Measurements from ENCODE around the gene ARSB. TPM values are rescaled to one million over a fixed set of nuclear protein-coding genes. Genes with fewer than 3 reads are reported as not detected.
"Not testable (repeated sequence)": the region's sequence is repeated elsewhere in the genome, so short reads cannot be mapped to it uniquely, and the experiment has no call there.

The ARSB gene
- total and polyA plus RNA-seq, 4 donors: 19.8 to 21.8 (median 20.9) TPM

DNA sequence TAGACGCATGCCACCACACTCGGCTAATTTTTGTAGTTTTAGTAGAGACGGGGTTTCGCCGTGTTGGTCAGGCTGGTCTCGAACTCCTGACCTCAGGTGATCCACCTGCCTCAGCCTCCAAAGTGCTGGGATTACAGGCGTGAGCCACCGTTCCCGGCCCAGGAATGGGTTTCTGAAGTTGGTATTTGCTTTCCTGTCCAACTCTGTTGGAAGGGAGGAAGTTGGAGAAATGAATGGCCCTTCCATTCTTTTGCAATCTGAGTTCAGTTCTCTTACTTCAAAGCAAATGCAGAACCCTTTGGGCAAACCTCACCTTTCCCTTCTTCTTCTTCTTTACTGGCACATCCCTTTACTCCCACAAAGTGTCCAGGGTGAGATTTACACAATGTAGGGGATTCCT is 1.9 kb downstream of the ARSB start:
- not testable (repeated sequence) for H3K36me3 ChIP-seq (ENCODE audit: control insufficient read depth, insufficient read depth, low read length); H3K9me3 ChIP-seq (ENCODE audit: control insufficient read depth, insufficient read depth, low read length); DNase-seq (ENCODE audit: low read depth in 4 of 6, low spot score in 6 of 6); H3K27me3 ChIP-seq (ENCODE audit: control insufficient read depth, insufficient read depth, low read length); H3K4me1 ChIP-seq (ENCODE audit: control insufficient read depth, insufficient read depth, low read length); H3K27ac ChIP-seq (ENCODE audit: low read depth, low read length)
- WGBS (ENCODE audit: insufficient coverage): 92% methylated on average over 5 of the region's 9 CpGs
- H3K4me3 ChIP-seq (ENCODE audit: low read depth, low read length): peak overlapping the region; percentile 63

DNA sequence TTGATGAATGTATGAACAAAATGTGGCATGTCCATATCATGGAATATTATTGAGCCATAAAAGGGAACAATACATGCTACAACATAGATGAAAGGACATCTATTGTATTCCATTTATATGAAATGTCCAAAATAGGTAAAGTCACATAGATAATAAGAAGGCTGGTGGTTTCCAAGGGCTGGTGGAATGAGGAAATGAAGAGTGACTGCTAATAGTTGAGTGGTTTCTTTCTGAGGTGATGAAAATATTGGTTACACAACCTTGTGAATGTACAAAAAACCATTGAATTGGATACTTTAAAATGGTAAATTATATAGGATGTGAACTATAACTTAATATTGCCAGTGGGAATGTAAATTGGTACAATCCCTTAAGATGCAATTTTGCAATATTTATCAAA is 5.2 kb downstream of the ARSB start:
- H3K27ac ChIP-seq (ENCODE audit: low read depth, low read length): no peak overlapping the region
- no peaks in the 10 kb centered on the region for H3K27me3 ChIP-seq (ENCODE audit: control insufficient read depth, insufficient read depth, low read length)
- H3K36me3 ChIP-seq (ENCODE audit: control insufficient read depth, insufficient read depth, low read length): peaks cover 2% of the 10 kb centered on the region
- no peaks in the 10 kb centered on the region for H3K9me3 ChIP-seq (ENCODE audit: control insufficient read depth, insufficient read depth, low read length)
- no peak overlapping the region for H3K4me3 ChIP-seq (ENCODE audit: low read depth, low read length)
- H3K4me1 ChIP-seq (ENCODE audit: control insufficient read depth, insufficient read depth, low read length): peaks cover 3% of the 10 kb centered on the region
- DNase-seq (ENCODE audit: low read depth in 4 of 6, low spot score in 6 of 6): no peak

DNA sequence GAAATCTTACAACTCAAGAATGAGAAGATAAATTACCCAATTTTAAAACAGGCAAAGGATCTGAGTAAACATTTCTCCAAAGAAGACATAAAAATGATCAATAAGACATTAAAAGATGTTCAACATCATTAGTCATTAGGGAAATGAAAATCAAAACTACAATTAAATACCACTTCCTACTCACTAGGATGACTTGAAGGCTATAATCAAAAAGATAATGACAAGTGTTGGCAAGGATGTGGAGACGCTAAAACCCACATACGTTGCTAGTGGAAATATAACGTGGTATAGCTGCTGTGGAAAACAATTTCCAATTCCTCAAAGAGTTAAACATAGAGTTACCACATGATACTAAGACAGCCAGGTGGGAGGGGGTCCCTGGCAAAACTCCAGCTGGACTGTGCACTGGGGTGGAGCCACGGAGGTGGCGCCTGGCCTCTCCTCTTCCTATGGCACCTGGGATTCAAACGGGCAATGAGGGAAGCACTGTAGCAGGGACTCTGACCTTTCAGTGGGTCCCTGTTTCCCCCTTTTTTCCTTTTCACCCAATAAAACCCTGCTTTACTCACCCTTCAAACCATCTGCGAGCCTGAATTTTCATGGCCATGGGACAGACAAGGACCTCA is 5.9 kb downstream of the ARSB start:
- Histone ChIP-seq H3K27ac (ENCODE audit: low read depth, low read length) (no peak overlapping the region), H3K4me3 (ENCODE audit: low read depth, low read length) (no peak overlapping the region), H3K9me3 (ENCODE audit: control insufficient read depth, insufficient read depth, low read length) (no peaks in the 10 kb centered on the region), H3K36me3 (ENCODE audit: control insufficient read depth, insufficient read depth, low read length) (peaks cover 2% of the 10 kb centered on the region), H3K27me3 (ENCODE audit: control insufficient read depth, insufficient read depth, low read length) (no peaks in the 10 kb centered on the region), H3K4me1 (ENCODE audit: control insufficient read depth, insufficient read depth, low read length) (peaks cover 7% of the 10 kb centered on the region)
- DNase-seq (ENCODE audit: low read depth in 4 of 6, low spot score in 6 of 6): no peak
- 79% methylated on average over 4 of the region's 7 CpGs for WGBS (ENCODE audit: insufficient coverage)

GRCh38 chr5:78975035-78975434 is 10.1 kb downstream of the ARSB start:
- Histone ChIP-seq H3K27ac (ENCODE audit: low read depth, low read length) (no peak overlapping the region), H3K27me3 (ENCODE audit: control insufficient read depth, insufficient read depth, low read length) (no peaks in the 10 kb centered on the region), H3K4me1 (ENCODE audit: control insufficient read depth, insufficient read depth, low read length) (peaks cover 20% of the 10 kb centered on the region), H3K9me3 (ENCODE audit: control insufficient read depth, insufficient read depth, low read length) (no peaks in the 10 kb centered on the region), H3K4me3 (ENCODE audit: low read depth, low read length) (no peak overlapping the region), H3K36me3 (ENCODE audit: control insufficient read depth, insufficient read depth, low read length) (peaks cover 2% of the 10 kb centered on the region)
- DNase-seq (ENCODE audit: low read depth in 4 of 6, low spot score in 6 of 6): no peak
- 85% methylated on average over 5 of the region's 8 CpGs for WGBS (ENCODE audit: insufficient coverage)

GRCh38 chr5:78974601-78975000 is 10.5 kb downstream of the ARSB start:
- no CpG with 5 or more reads among the region's 2 CpGs for WGBS (ENCODE audit: insufficient coverage)
- H3K4me3 ChIP-seq (ENCODE audit: low read depth, low read length): no peak overlapping the region
- H3K36me3 ChIP-seq (ENCODE audit: control insufficient read depth, insufficient read depth, low read length): peaks cover 2% of the 10 kb centered on the region
- H3K27me3 ChIP-seq (ENCODE audit: control insufficient read depth, insufficient read depth, low read length): no peaks in the 10 kb centered on the region
- H3K4me1 ChIP-seq (ENCODE audit: control insufficient read depth, insufficient read depth, low read length): peaks cover 20% of the 10 kb centered on the region
- no peaks in the 10 kb centered on the region for H3K9me3 ChIP-seq (ENCODE audit: control insufficient read depth, insufficient read depth, low read length)
- no peak overlapping the region for H3K27ac ChIP-seq (ENCODE audit: low read depth, low read length)
- no peak for DNase-seq (ENCODE audit: low read depth in 4 of 6, low spot score in 6 of 6)

DNA sequence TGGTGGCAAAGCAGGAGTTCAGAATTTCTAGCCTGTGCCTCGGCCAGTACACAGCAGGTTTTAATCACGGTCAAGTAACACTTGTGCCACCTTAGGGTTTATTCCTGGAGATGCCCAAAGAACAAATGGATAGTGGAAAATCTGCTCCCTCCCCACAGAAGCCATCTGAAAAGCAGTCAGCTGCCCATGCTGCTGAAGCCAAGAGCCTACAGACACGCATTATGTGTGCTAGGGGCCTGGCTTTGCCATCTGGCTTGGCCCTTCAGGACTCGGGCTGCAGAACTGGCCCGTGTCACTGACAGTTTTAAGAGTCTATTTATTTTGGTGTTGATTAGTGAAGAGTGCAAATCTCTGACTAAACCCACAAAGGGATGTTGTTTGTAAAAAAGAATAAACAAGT is 11.1 kb downstream of the ARSB start:
- no peaks in the 10 kb centered on the region for H3K27me3 ChIP-seq (ENCODE audit: control insufficient read depth, insufficient read depth, low read length)
- DNase-seq (ENCODE audit: low read depth in 4 of 6, low spot score in 6 of 6): peak in 3 of 6 donors; percentile 46 to 82 (median 70)
- WGBS (ENCODE audit: insufficient coverage): 24% methylated on average over 5 of the region's 5 CpGs
- peaks cover 20% of the 10 kb centered on the region for H3K4me1 ChIP-seq (ENCODE audit: control insufficient read depth, insufficient read depth, low read length)
- H3K27ac ChIP-seq (ENCODE audit: low read depth, low read length): no peak overlapping the region
- H3K36me3 ChIP-seq (ENCODE audit: control insufficient read depth, insufficient read depth, low read length): no peaks in the 10 kb centered on the region
- no peaks in the 10 kb centered on the region for H3K9me3 ChIP-seq (ENCODE audit: control insufficient read depth, insufficient read depth, low read length)
- no peak overlapping the region for H3K4me3 ChIP-seq (ENCODE audit: low read depth, low read length)

DNA sequence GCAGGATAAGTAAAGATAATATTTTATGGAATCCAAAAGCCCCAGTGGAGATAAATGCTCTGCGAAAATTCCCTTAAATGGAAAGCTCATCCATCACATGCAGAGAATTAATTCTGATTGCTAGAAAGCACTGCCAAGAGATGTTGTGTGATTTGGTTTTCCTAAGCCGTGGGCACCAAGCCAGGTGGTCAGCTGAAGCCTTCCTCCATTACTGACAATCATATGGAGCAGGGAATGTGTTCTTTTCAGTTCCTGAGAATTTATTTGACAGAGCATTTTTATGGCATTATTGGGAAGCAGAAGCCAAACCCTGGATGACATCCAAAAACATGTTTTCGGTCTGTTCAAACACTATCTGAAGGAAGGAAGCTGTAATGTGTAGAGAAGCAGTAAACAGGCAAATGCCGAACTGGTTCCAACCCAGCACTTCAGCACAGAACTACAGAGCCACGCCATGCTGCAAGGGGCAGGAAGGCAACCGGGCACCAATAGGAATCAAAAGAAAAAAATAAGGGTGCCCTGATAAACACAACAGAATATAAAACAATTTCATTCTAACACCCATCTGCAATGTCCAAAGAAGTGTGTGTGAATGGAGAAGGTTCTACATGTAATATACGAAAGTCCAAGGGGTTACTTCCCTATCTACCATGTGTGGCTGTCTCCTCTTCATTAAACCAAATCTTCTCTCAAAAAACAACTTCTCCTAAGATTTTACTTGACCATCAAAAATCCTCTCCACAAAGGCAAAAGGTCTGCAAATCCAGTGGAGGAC is 12.3 kb downstream of the ARSB start:
- H3K27ac ChIP-seq (ENCODE audit: low read depth, low read length): no peak overlapping the region
- DNase-seq (ENCODE audit: low read depth in 4 of 6, low spot score in 6 of 6): peak in 4 of 6 donors; percentile 35 to 95 (median 71)
- WGBS (ENCODE audit: insufficient coverage): 8% methylated on average over 2 of the region's 7 CpGs

DNA sequence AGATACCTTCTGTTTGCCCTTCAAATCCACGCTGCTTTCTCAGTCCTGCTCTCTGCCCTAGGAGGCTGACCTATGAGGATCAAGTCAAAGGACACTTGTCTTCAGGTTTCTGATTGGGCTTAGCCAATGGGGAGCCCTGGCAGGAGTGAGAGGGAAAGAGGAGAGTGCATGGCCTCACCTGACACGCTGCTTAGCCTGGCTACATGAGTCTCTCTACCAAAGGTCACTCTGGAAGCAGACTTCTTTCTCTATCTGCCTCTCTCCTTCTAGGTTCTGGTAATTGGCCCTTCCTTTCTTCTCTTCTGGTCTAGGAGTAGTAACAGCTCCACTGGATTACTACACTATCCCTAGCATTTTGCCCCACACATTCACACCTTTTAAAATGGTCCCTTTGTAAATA is 13.1 kb downstream of the ARSB start:
- H3K4me1 ChIP-seq (ENCODE audit: control insufficient read depth, insufficient read depth, low read length): peaks cover 20% of the 10 kb centered on the region
- no peak overlapping the region for H3K27ac ChIP-seq (ENCODE audit: low read depth, low read length)
- no peaks in the 10 kb centered on the region for H3K27me3 ChIP-seq (ENCODE audit: control insufficient read depth, insufficient read depth, low read length)
- H3K36me3 ChIP-seq (ENCODE audit: control insufficient read depth, insufficient read depth, low read length): no peaks in the 10 kb centered on the region
- no peak for DNase-seq (ENCODE audit: low read depth in 4 of 6, low spot score in 6 of 6)
- H3K9me3 ChIP-seq (ENCODE audit: control insufficient read depth, insufficient read depth, low read length): no peaks in the 10 kb centered on the region
- H3K4me3 ChIP-seq (ENCODE audit: low read depth, low read length): no peak overlapping the region
- 100% methylated on average over 2 of the region's 2 CpGs for WGBS (ENCODE audit: insufficient coverage)

More for the DNA sequence above, 12.3 kb downstream of the ARSB start:
- Histone ChIP-seq H3K27me3 (ENCODE audit: control insufficient read depth, insufficient read depth, low read length) (no peaks in the 10 kb centered on the region), H3K4me3 (ENCODE audit: low read depth, low read length) (no peak overlapping the region), H3K4me1 (ENCODE audit: control insufficient read depth, insufficient read depth, low read length) (peaks cover 20% of the 10 kb centered on the region), H3K36me3 (ENCODE audit: control insufficient read depth, insufficient read depth, low read length) (no peaks in the 10 kb centered on the region), H3K9me3 (ENCODE audit: control insufficient read depth, insufficient read depth, low read length) (no peaks in the 10 kb centered on the region)

DNA sequence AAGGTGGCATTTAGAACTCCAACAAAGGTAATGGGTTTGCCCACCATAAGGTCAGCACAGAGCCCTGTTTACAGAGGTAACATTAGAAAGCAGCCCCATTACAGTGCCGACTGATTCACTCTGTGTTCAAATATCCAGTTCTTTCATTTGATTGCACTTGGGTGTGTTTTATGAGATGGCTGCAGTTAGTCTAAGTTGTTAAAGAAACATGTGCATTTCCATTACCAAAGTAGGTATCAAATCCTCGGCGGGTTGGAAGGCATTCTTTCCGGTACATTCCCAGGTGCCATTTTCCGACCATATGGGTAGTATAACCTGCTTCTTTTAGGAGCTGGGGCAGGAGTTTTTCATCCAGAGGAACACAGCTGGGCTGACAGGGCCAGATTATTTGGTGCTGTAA is 16.3 kb downstream of the ARSB start:
- H3K4me3 ChIP-seq (ENCODE audit: low read depth, low read length): no peak overlapping the region
- no peaks in the 10 kb centered on the region for H3K27me3 ChIP-seq (ENCODE audit: control insufficient read depth, insufficient read depth, low read length)
- no peaks in the 10 kb centered on the region for H3K36me3 ChIP-seq (ENCODE audit: control insufficient read depth, insufficient read depth, low read length)
- H3K27ac ChIP-seq (ENCODE audit: low read depth, low read length): no peak overlapping the region
- no peak for DNase-seq (ENCODE audit: low read depth in 4 of 6, low spot score in 6 of 6)
- no peaks in the 10 kb centered on the region for H3K9me3 ChIP-seq (ENCODE audit: control insufficient read depth, insufficient read depth, low read length)
- WGBS (ENCODE audit: insufficient coverage): 100% methylated on average over 2 of the region's 5 CpGs
- peaks cover 8% of the 10 kb centered on the region for H3K4me1 ChIP-seq (ENCODE audit: control insufficient read depth, insufficient read depth, low read length)

- Histone ChIP-seq H3K4me3 (ENCODE audit: low read depth, low read length) (no peak overlapping the region), H3K27ac (ENCODE audit: low read depth, low read length) (no peak overlapping the region), H3K36me3 (ENCODE audit: control insufficient read depth, insufficient read depth, low read length) (no peaks in the 10 kb centered on the region), H3K27me3 (ENCODE audit: control insufficient read depth, insufficient read depth, low read length) (no peaks in the 10 kb centered on the region), H3K9me3 (ENCODE audit: control insufficient read depth, insufficient read depth, low read length) (no peaks in the 10 kb centered on the region), H3K4me1 (ENCODE audit: control insufficient read depth, insufficient read depth, low read length) (peaks cover 2% of the 10 kb centered on the region)
- DNase-seq (ENCODE audit: low read depth in 4 of 6, low spot score in 6 of 6): peak in 5 of 6 donors; percentile 58 to 96 (median 74)
- no CpG with 5 or more reads among the region's 2 CpGs for WGBS (ENCODE audit: insufficient coverage)
Observed at GRCh38 chr5:78964889-78965288, 20.2 kb downstream of the ARSB start.
